ENCODE results near the gene USP17L10. TPM values are rescaled to one million over a fixed set of nuclear protein-coding genes. Genes with fewer than 3 reads are reported as not detected.
A peak's percentile ranks its signal among the peaks of the same experiment; 100 is the strongest.
"Not testable (repeated sequence)": the region's sequence is repeated elsewhere in the genome, so short reads cannot be mapped to it uniquely, and the experiment has no call there.

USP17L10 gene
- not detected in 2 replicates for total RNA-seq
- long read RNA-seq: 0 reads

GRCh38 chr4:9210357-9210756, at the start of gene USP17L10:
TSS of gene USP17L10 (plus strand) at chr4:9210657. CDS start at chr4:9210657, 0 bp downstream.
- DNase-seq (ENCODE audit: extremely low spot score, unreplicated experiment); H3K27ac Mint-ChIP-seq (ENCODE audit: unreplicated experiment); H3K4me1 Mint-ChIP-seq (ENCODE audit: unreplicated experiment); H3K36me3 Mint-ChIP-seq (ENCODE audit: unreplicated experiment); H3K9me3 Mint-ChIP-seq (ENCODE audit: unreplicated experiment); H3K4me3 Mint-ChIP-seq (ENCODE audit: unreplicated experiment); H3K27me3 Mint-ChIP-seq (ENCODE audit: unreplicated experiment): not testable (repeated sequence)

GRCh38 chr4:9165990-9166389, 44.5 kb upstream of the USP17L10 start:
- H3K9me3 Mint-ChIP-seq (ENCODE audit: unreplicated experiment); H3K27ac Mint-ChIP-seq (ENCODE audit: unreplicated experiment); H3K4me3 Mint-ChIP-seq (ENCODE audit: unreplicated experiment); H3K36me3 Mint-ChIP-seq (ENCODE audit: unreplicated experiment); H3K27me3 Mint-ChIP-seq (ENCODE audit: unreplicated experiment); H3K4me1 Mint-ChIP-seq (ENCODE audit: unreplicated experiment); DNase-seq (ENCODE audit: extremely low spot score, unreplicated experiment): not testable (repeated sequence)

GRCh38 chr4:9169791-9170459, 40.5 kb upstream of the USP17L10 start, which contains the start of gene FAM90A26:
TSS of gene FAM90A26 (plus strand) at chr4:9170409. CDS start at chr4:9173173, 2,764 bp downstream.
- not testable (repeated sequence) for H3K4me3 Mint-ChIP-seq (ENCODE audit: unreplicated experiment); H3K36me3 Mint-ChIP-seq (ENCODE audit: unreplicated experiment); H3K27me3 Mint-ChIP-seq (ENCODE audit: unreplicated experiment)

GRCh38 chr4:9214701-9215100, 4.2 kb downstream of the USP17L10 start:
- H3K27me3 Mint-ChIP-seq (ENCODE audit: unreplicated experiment); H3K9me3 Mint-ChIP-seq (ENCODE audit: unreplicated experiment); H3K36me3 Mint-ChIP-seq (ENCODE audit: unreplicated experiment); H3K27ac Mint-ChIP-seq (ENCODE audit: unreplicated experiment); H3K4me3 Mint-ChIP-seq (ENCODE audit: unreplicated experiment); H3K4me1 Mint-ChIP-seq (ENCODE audit: unreplicated experiment): not testable (repeated sequence)
- peak; percentile 2 for DNase-seq (ENCODE audit: extremely low spot score, unreplicated experiment)

More at GRCh38 chr4:9169791-9170459, 40.5 kb upstream of the USP17L10 start, which contains the start of gene FAM90A26:
- H3K9me3 Mint-ChIP-seq (ENCODE audit: unreplicated experiment); H3K4me1 Mint-ChIP-seq (ENCODE audit: unreplicated experiment); H3K27ac Mint-ChIP-seq (ENCODE audit: unreplicated experiment); DNase-seq (ENCODE audit: extremely low spot score, unreplicated experiment): not testable (repeated sequence)

- H3K4me3 Mint-ChIP-seq (ENCODE audit: unreplicated experiment); H3K36me3 Mint-ChIP-seq (ENCODE audit: unreplicated experiment); H3K27ac Mint-ChIP-seq (ENCODE audit: unreplicated experiment); H3K27me3 Mint-ChIP-seq (ENCODE audit: unreplicated experiment); H3K4me1 Mint-ChIP-seq (ENCODE audit: unreplicated experiment); DNase-seq (ENCODE audit: extremely low spot score, unreplicated experiment); H3K9me3 Mint-ChIP-seq (ENCODE audit: unreplicated experiment): not testable (repeated sequence)
These were observed 4.6 kb downstream of the USP17L10 start, which contains the start of gene USP17L11 for GRCh38 chr4:9215105-9215504. TSS of gene USP17L11 (plus strand) at chr4:9215405. CDS start at chr4:9215405, 0 bp downstream.

- H3K4me1 Mint-ChIP-seq (ENCODE audit: unreplicated experiment); H3K9me3 Mint-ChIP-seq (ENCODE audit: unreplicated experiment); H3K36me3 Mint-ChIP-seq (ENCODE audit: unreplicated experiment); H3K27me3 Mint-ChIP-seq (ENCODE audit: unreplicated experiment); H3K27ac Mint-ChIP-seq (ENCODE audit: unreplicated experiment); DNase-seq (ENCODE audit: extremely low spot score, unreplicated experiment); H3K4me3 Mint-ChIP-seq (ENCODE audit: unreplicated experiment): not testable (repeated sequence)
These were observed 9.4 kb downstream of the USP17L10 start, which contains the start of gene USP17L12 for GRCh38 chr4:9219852-9220251. TSS of gene USP17L12 (plus strand) at chr4:9220152. CDS start at chr4:9220152, 0 bp downstream.

- H3K36me3 Mint-ChIP-seq (ENCODE audit: unreplicated experiment); H3K4me1 Mint-ChIP-seq (ENCODE audit: unreplicated experiment); H3K27me3 Mint-ChIP-seq (ENCODE audit: unreplicated experiment); H3K4me3 Mint-ChIP-seq (ENCODE audit: unreplicated experiment); DNase-seq (ENCODE audit: extremely low spot score, unreplicated experiment); H3K27ac Mint-ChIP-seq (ENCODE audit: unreplicated experiment); H3K9me3 Mint-ChIP-seq (ENCODE audit: unreplicated experiment): not testable (repeated sequence)
These were observed 14.1 kb downstream of the USP17L10 start, which contains the start of gene USP17L13 for GRCh38 chr4:9224596-9224995. TSS of gene USP17L13 (plus strand) at chr4:9224896. CDS start at chr4:9224896, 0 bp downstream.

- peak; percentile 70 for DNase-seq (ENCODE audit: extremely low spot score, unreplicated experiment)
- not testable (repeated sequence) for H3K4me3 Mint-ChIP-seq (ENCODE audit: unreplicated experiment); H3K9me3 Mint-ChIP-seq (ENCODE audit: unreplicated experiment); H3K27ac Mint-ChIP-seq (ENCODE audit: unreplicated experiment); H3K4me1 Mint-ChIP-seq (ENCODE audit: unreplicated experiment); H3K27me3 Mint-ChIP-seq (ENCODE audit: unreplicated experiment); H3K36me3 Mint-ChIP-seq (ENCODE audit: unreplicated experiment)
These were observed 19.8 kb downstream of the USP17L10 start for GRCh38 chr4:9230249-9230648.

- H3K36me3 Mint-ChIP-seq (ENCODE audit: unreplicated experiment); H3K9me3 Mint-ChIP-seq (ENCODE audit: unreplicated experiment); H3K4me1 Mint-ChIP-seq (ENCODE audit: unreplicated experiment); H3K27ac Mint-ChIP-seq (ENCODE audit: unreplicated experiment); DNase-seq (ENCODE audit: extremely low spot score, unreplicated experiment); H3K27me3 Mint-ChIP-seq (ENCODE audit: unreplicated experiment); H3K4me3 Mint-ChIP-seq (ENCODE audit: unreplicated experiment): not testable (repeated sequence)
These were observed 23.6 kb downstream of the USP17L10 start, which contains the start of gene USP17L15 for GRCh38 chr4:9234085-9234484. TSS of gene USP17L15 (plus strand) at chr4:9234385. CDS start at chr4:9234385, 0 bp downstream.

GRCh38 chr4:9238461-9238860, 28.0 kb downstream of the USP17L10 start:
- peak; percentile 25 for DNase-seq (ENCODE audit: extremely low spot score, unreplicated experiment)
- not testable (repeated sequence) for H3K4me3 Mint-ChIP-seq (ENCODE audit: unreplicated experiment); H3K27me3 Mint-ChIP-seq (ENCODE audit: unreplicated experiment); H3K27ac Mint-ChIP-seq (ENCODE audit: unreplicated experiment); H3K9me3 Mint-ChIP-seq (ENCODE audit: unreplicated experiment); H3K36me3 Mint-ChIP-seq (ENCODE audit: unreplicated experiment); H3K4me1 Mint-ChIP-seq (ENCODE audit: unreplicated experiment)

GRCh38 chr4:9243579-9243978, 33.1 kb downstream of the USP17L10 start, which contains the start of gene USP17L17:
TSS of gene USP17L17 (plus strand) at chr4:9243879. CDS start at chr4:9243879, 0 bp downstream.
- H3K36me3 Mint-ChIP-seq (ENCODE audit: unreplicated experiment); H3K27ac Mint-ChIP-seq (ENCODE audit: unreplicated experiment); H3K9me3 Mint-ChIP-seq (ENCODE audit: unreplicated experiment); DNase-seq (ENCODE audit: extremely low spot score, unreplicated experiment); H3K4me3 Mint-ChIP-seq (ENCODE audit: unreplicated experiment); H3K4me1 Mint-ChIP-seq (ENCODE audit: unreplicated experiment); H3K27me3 Mint-ChIP-seq (ENCODE audit: unreplicated experiment): not testable (repeated sequence)

- peak; percentile 83 for DNase-seq (ENCODE audit: extremely low spot score, unreplicated experiment)
- H3K27ac Mint-ChIP-seq (ENCODE audit: unreplicated experiment); H3K4me1 Mint-ChIP-seq (ENCODE audit: unreplicated experiment); H3K36me3 Mint-ChIP-seq (ENCODE audit: unreplicated experiment); H3K4me3 Mint-ChIP-seq (ENCODE audit: unreplicated experiment); H3K9me3 Mint-ChIP-seq (ENCODE audit: unreplicated experiment); H3K27me3 Mint-ChIP-seq (ENCODE audit: unreplicated experiment): not testable (repeated sequence)
These were observed 37.7 kb downstream of the USP17L10 start, which contains the start of gene USP17L18 for GRCh38 chr4:9247953-9248680. TSS of gene USP17L18 (plus strand) at chr4:9248630. CDS start at chr4:9248630, 0 bp downstream.
